ENCODE data around the gene DMAC2. TPM values are rescaled to one million over a fixed set of nuclear protein-coding genes. Genes with fewer than 3 reads are reported as not detected.
"Not testable (repeated sequence)": the region's sequence is repeated elsewhere in the genome, so short reads cannot be mapped to it uniquely, and the experiment has no call there.

The DMAC2 gene
- 10 to 100 TPM; 58.3 to 58.7 TPM for total RNA-seq

GRCh38 chr19:41439441-41440222 lies at the start of gene DMAC2:
Gene DMAC2, minus strand, starts transcription at chr19:41439912. Its CDS starts 13 bp downstream, at chr19:41439899.
- peaks cover 5 to 13% of the 10 kb centered on the region in 2 donors for H3K4me1 Mint-ChIP-seq (ENCODE audit: low read depth in 2 of 2)
- no peaks in the 10 kb centered on the region for H3K36me3 Mint-ChIP-seq
- no peaks in the 10 kb centered on the region for H3K9me3 Mint-ChIP-seq
- no peak within 1 kb of the TSS for H3K4me3 Mint-ChIP-seq
- H3K27me3 Mint-ChIP-seq, result peaks cover 6% of the 10 kb centered on the region in 2 donors
- peak; percentile 97 for ATAC-seq
- H3K27ac Mint-ChIP-seq, result no peak within 1 kb of the TSS
- DNase-seq (ENCODE audit: low spot score), result peak; percentile 94

- not testable (repeated sequence) for H3K9me3 Mint-ChIP-seq; H3K4me1 Mint-ChIP-seq (ENCODE audit: low read depth in 2 of 2); H3K36me3 Mint-ChIP-seq; DNase-seq (ENCODE audit: low spot score); ATAC-seq; H3K27ac Mint-ChIP-seq; H3K4me3 Mint-ChIP-seq
- peaks cover 33 to 37% of the 10 kb centered on the region in 2 donors for H3K27me3 Mint-ChIP-seq
Observed at GRCh38 chr19:41486953-41487352, 47.2 kb upstream of the DMAC2 start.

GRCh38 chr19:41484822-41485221 lies 45.1 kb upstream of the DMAC2 start:
- Mint-ChIP-seq H3K4me3 (no peak overlapping the region), H3K36me3 (no peaks in the 10 kb centered on the region), H3K9me3 (no peaks in the 10 kb centered on the region), H3K27ac (no peak overlapping the region), H3K4me1 (ENCODE audit: low read depth in 2 of 2) (no peaks in the 10 kb centered on the region), H3K27me3 (peaks cover 45 to 51% of the 10 kb centered on the region in 2 donors)
- DNase-seq (ENCODE audit: low spot score), result no peak
- ATAC-seq, result no peak

GRCh38 chr19:41480336-41480735 lies 40.6 kb upstream of the DMAC2 start:
- DNase-seq (ENCODE audit: low spot score) (no peak), ATAC-seq (no peak)
- no peaks in the 10 kb centered on the region for H3K36me3 Mint-ChIP-seq
- H3K4me3 Mint-ChIP-seq, result no peak overlapping the region
- no peaks in the 10 kb centered on the region for H3K9me3 Mint-ChIP-seq
- peaks cover 47 to 51% of the 10 kb centered on the region in 2 donors for H3K27me3 Mint-ChIP-seq
- no peak overlapping the region for H3K27ac Mint-ChIP-seq
- H3K4me1 Mint-ChIP-seq (ENCODE audit: low read depth in 2 of 2), result no peaks in the 10 kb centered on the region

- H3K36me3 Mint-ChIP-seq, result no peaks in the 10 kb centered on the region
- no peak overlapping the region for H3K27ac Mint-ChIP-seq
- no peak overlapping the region for H3K4me3 Mint-ChIP-seq
- H3K27me3 Mint-ChIP-seq, result peaks cover 43 to 46% of the 10 kb centered on the region in 2 donors
- H3K9me3 Mint-ChIP-seq, result no peaks in the 10 kb centered on the region
- no peaks in the 10 kb centered on the region for H3K4me1 Mint-ChIP-seq (ENCODE audit: low read depth in 2 of 2)
- no peak for DNase-seq (ENCODE audit: low spot score)
- ATAC-seq, result no peak
Observed at GRCh38 chr19:41479757-41480191, 40.1 kb upstream of the DMAC2 start.

GRCh38 chr19:41478875-41479756 lies 39.4 kb upstream of the DMAC2 start:
- no peaks in the 10 kb centered on the region for H3K36me3 Mint-ChIP-seq
- peaks cover 39% of the 10 kb centered on the region in 2 donors for H3K27me3 Mint-ChIP-seq
- DNase-seq (ENCODE audit: low spot score), result no peak
- no peak overlapping the region for H3K27ac Mint-ChIP-seq
- H3K4me1 Mint-ChIP-seq (ENCODE audit: low read depth in 2 of 2), result no peaks in the 10 kb centered on the region
- no peaks in the 10 kb centered on the region for H3K9me3 Mint-ChIP-seq
- ATAC-seq, result no peak
- no peak overlapping the region for H3K4me3 Mint-ChIP-seq

- no peak for DNase-seq (ENCODE audit: low spot score)
- Mint-ChIP-seq H3K36me3 (no peaks in the 10 kb centered on the region), H3K27me3 (peaks cover 42 to 44% of the 10 kb centered on the region in 2 donors), H3K9me3 (no peaks in the 10 kb centered on the region), H3K27ac (no peak overlapping the region), H3K4me3 (no peak overlapping the region), H3K4me1 (ENCODE audit: low read depth in 2 of 2) (no peaks in the 10 kb centered on the region)
- no peak for ATAC-seq
Observed at GRCh38 chr19:41478171-41478570, 38.5 kb upstream of the DMAC2 start.

GRCh38 chr19:41476583-41476982 lies 36.9 kb upstream of the DMAC2 start:
- H3K4me1 Mint-ChIP-seq (ENCODE audit: low read depth in 2 of 2), result no peaks in the 10 kb centered on the region
- no peak overlapping the region for H3K27ac Mint-ChIP-seq
- DNase-seq (ENCODE audit: low spot score), result no peak
- H3K36me3 Mint-ChIP-seq, result no peaks in the 10 kb centered on the region
- H3K4me3 Mint-ChIP-seq, result no peak overlapping the region
- H3K9me3 Mint-ChIP-seq, result no peaks in the 10 kb centered on the region
- no peak for ATAC-seq
- peaks cover 49 to 54% of the 10 kb centered on the region in 2 donors for H3K27me3 Mint-ChIP-seq

- DNase-seq (ENCODE audit: low spot score); H3K36me3 Mint-ChIP-seq; ATAC-seq; H3K9me3 Mint-ChIP-seq: not testable (repeated sequence)
- Mint-ChIP-seq H3K27ac (peak overlapping the region; percentile 48 to 88), H3K27me3 (peaks cover 49 to 58% of the 10 kb centered on the region in 2 donors), H3K4me1 (ENCODE audit: low read depth in 2 of 2) (peaks cover 5 to 11% of the 10 kb centered on the region in 2 donors), H3K4me3 (peak overlapping the region; percentile 50)
Observed at GRCh38 chr19:41463257-41464256, 23.8 kb upstream of the DMAC2 start.

- Mint-ChIP-seq H3K9me3 (no peaks in the 10 kb centered on the region), H3K4me1 (ENCODE audit: low read depth in 2 of 2) (peaks cover 5 to 11% of the 10 kb centered on the region in 2 donors), H3K4me3 (no peak overlapping the region), H3K27ac (peak overlapping the region in 1 of 2 donors; percentile 88), H3K36me3 (no peaks in the 10 kb centered on the region), H3K27me3 (peaks cover 38 to 55% of the 10 kb centered on the region in 2 donors)
- DNase-seq (ENCODE audit: low spot score), result no peak
- no peak for ATAC-seq
Observed at GRCh38 chr19:41462497-41462896, 22.8 kb upstream of the DMAC2 start.

GRCh38 chr19:41457241-41457640 lies 17.5 kb upstream of the DMAC2 start:
- peaks cover 0 to 5% of the 10 kb centered on the region in 2 donors for H3K4me1 Mint-ChIP-seq (ENCODE audit: low read depth in 2 of 2)
- H3K27ac Mint-ChIP-seq, result no peak overlapping the region
- ATAC-seq (peak in 1 of 2 donors; percentile 76), DNase-seq (ENCODE audit: low spot score) (no peak)
- no peak overlapping the region for H3K4me3 Mint-ChIP-seq
- H3K9me3 Mint-ChIP-seq, result no peaks in the 10 kb centered on the region
- no peaks in the 10 kb centered on the region for H3K36me3 Mint-ChIP-seq
- peaks cover 25 to 33% of the 10 kb centered on the region in 2 donors for H3K27me3 Mint-ChIP-seq

GRCh38 chr19:41456342-41456918 lies 16.7 kb upstream of the DMAC2 start:
- Mint-ChIP-seq H3K27ac (no peak overlapping the region), H3K36me3 (no peaks in the 10 kb centered on the region), H3K4me3 (no peak overlapping the region), H3K4me1 (ENCODE audit: low read depth in 2 of 2) (peaks cover 0 to 5% of the 10 kb centered on the region in 2 donors), H3K9me3 (no peaks in the 10 kb centered on the region), H3K27me3 (peaks cover 25 to 30% of the 10 kb centered on the region in 2 donors)
- DNase-seq (ENCODE audit: low spot score), result no peak
- no peak for ATAC-seq

GRCh38 chr19:41455936-41456335 lies 16.2 kb upstream of the DMAC2 start:
- DNase-seq (ENCODE audit: low spot score) (no peak), ATAC-seq (no peak)
- Mint-ChIP-seq H3K27me3 (peaks cover 25 to 26% of the 10 kb centered on the region in 2 donors), H3K9me3 (no peaks in the 10 kb centered on the region), H3K27ac (no peak overlapping the region), H3K4me1 (ENCODE audit: low read depth in 2 of 2) (peaks cover 0 to 5% of the 10 kb centered on the region in 2 donors), H3K4me3 (no peak overlapping the region), H3K36me3 (no peaks in the 10 kb centered on the region)
